K562 (cell line): ENCODE data around the gene INSYN2B. TPM values are rescaled to one million over a fixed set of nuclear protein-coding genes. Genes with fewer than 3 reads are reported as not detected.

Source experiments
- C11orf30 ChIP-seq: fragments of 450-650 bp; IDR thresholded peaks from 2 replicates; pipeline ENCODE4 v1.6.1; 2016; ENCODE audit warnings: low read depth, mild to moderate bottlenecking
- CBX8 ChIP-seq: fragments of 200-600 bp; sonication (generic); IDR thresholded peaks from 2 replicates; pipeline ENCODE4 v1.6.1; 2012; ENCODE audit warnings: borderline replicate concordance, mixed run types, low read depth, mild to moderate bottlenecking, moderate library complexity, mixed read lengths, low read length, control low read depth, inconsistent platforms; ENCODE audit not compliant: poor library complexity, severe bottlenecking; ENCODE audit errors: extremely low read depth
- DNMT1 ChIP-seq: fragments of 450-650 bp; IDR thresholded peaks from 2 replicates; pipeline ENCODE4 v1.6.1; 2016; ENCODE audit warnings: antibody characterized with exemption, mild to moderate bottlenecking
- MLLT1 ChIP-seq, 2 experiments: fragments of 450-650 bp; IDR thresholded peaks; 2 replicates each; pipeline ENCODE4 v1.6.1; 2016
- PBX2 ChIP-seq, 2 experiments: IDR thresholded peaks in 1 of 2; conservative IDR thresholded peaks in 1 of 2; 2 replicates each; pipeline ENCODE4 v1.6.1; 2016; ENCODE audit warnings: low read depth in 2 of 2, mild to moderate bottlenecking in 1 of 2, missing compliant biosample characterization in 1 of 2, missing genetic modification characterization in 1 of 2, moderate library complexity in 1 of 2
- PRDM10 ChIP-seq: fragments of 450-650 bp; IDR thresholded peaks from 2 replicates; pipeline ENCODE4 v1.6.1; 2018; ENCODE audit not compliant: partially characterized antibody
- SMC3 ChIP-seq: conservative IDR thresholded peaks from 2 replicates; pipeline ENCODE4 v1.6.1; 2011; ENCODE audit warnings: low read depth, low read length, improper control_type of control experiment; ENCODE audit not compliant: insufficient read depth
- TCFL5 ChIP-seq: fragments of 250-450 bp; sonication (Bioruptor Pico); conservative IDR thresholded peaks from 2 replicates; pipeline ENCODE4 v1.6.1; 2021; ENCODE audit warnings: mild to moderate bottlenecking, moderate library complexity, matching md5 sums
- ZBTB7A ChIP-seq: IDR thresholded peaks from 2 replicates; pipeline ENCODE4 v1.6.1; 2011; ENCODE audit warnings: low read depth, mild to moderate bottlenecking, low read length, moderate library complexity, borderline replicate concordance; ENCODE audit not compliant: control insufficient read depth
- ZFP91 ChIP-seq: sonication (generic); formaldehyde crosslinking; IDR thresholded peaks from 2 replicates; pipeline ENCODE4 v1.8.0; 2022; ENCODE audit warnings: mild to moderate bottlenecking, missing genetic modification reagents
- ZNF212 ChIP-seq: fragments of 450-650 bp; formaldehyde crosslinking; IDR thresholded peaks from 2 replicates; pipeline ENCODE4 v1.4.0; 2020; ENCODE audit warnings: mild to moderate bottlenecking
- ZNF584 ChIP-seq: fragments of 200-800 bp; sonication (Bioruptor generic); IDR thresholded peaks from 2 replicates; pipeline ENCODE4 v1.6.1; 2016; ENCODE audit warnings: low read depth, mild to moderate bottlenecking, missing genetic modification characterization, missing compliant biosample characterization
- polyA plus RNA-seq, 8 experiments: library from polyadenylated mRNA; depleted of rRNA in 4 of 8; stranded (reverse) in 5 of 8; unstranded in 3 of 8; fragments of >200 nt; fragmentation: Nextera tagmentation in 2 of 8; fragmentation: Illumina TruSeq in 1 of 8; extraction: Ambion mirVana in 2 of 8; extraction: Trizol in 1 of 8; gene quantifications; 2 replicates each; pipeline versions ENCODE4 v1.2.1 to v1.2.3, GENCODE V29; 2011 to 2014; ENCODE audit warnings: inconsistent platforms in 1 of 8, missing spikeins in 1 of 8
- total RNA-seq, 7 experiments: library from RNA; depleted of rRNA in 6 of 7; stranded (reverse); fragments of >200 nt in 6 of 7; fragmentation: Illumina TruSeq in 2 of 7; extraction: Trizol in 2 of 7; gene quantifications; 2 replicates each; pipeline versions ENCODE4 v1.2.1 to v1.2.3, GENCODE V29; 2011 to 2021; ENCODE audit warnings: low replicate concordance in 1 of 7

Gene INSYN2B
- total and polyA plus RNA-seq, 9 of the 15 experiments (the other 6 are each of a cell fraction or from before 2014, with no cell fraction given): not detected

- TF ChIP-seq PBX2 (CRISPR knock-in tag; IDR thresholded peaks at IDR 0.05; ENCODE audit: low read depth): no peak
- no peak for TF ChIP-seq PBX2 (tag; conservative IDR thresholded peaks at IDR 0.05; ENCODE audit: low read depth)
- no peak for TF ChIP-seq SMC3
- TF ChIP-seq ZBTB7A: no peak
- no peak for TF ChIP-seq MLLT1 (IDR thresholded peaks at IDR 0.05)
- TF ChIP-seq ZNF584 (CRISPR knock-in tag): no peak
- TF ChIP-seq C11orf30: no peak
- TF ChIP-seq ZNF212 (CRISPR knock-in tag): no peak
- no peak for TF ChIP-seq ZFP91 (CRISPR knock-in tag)
- no peak for TF ChIP-seq CBX8
- no peak for TF ChIP-seq DNMT1
- TF ChIP-seq TCFL5: no peak
- TF ChIP-seq PRDM10: no peak
- TF ChIP-seq, all 486 proteins: peak for 0
Observed at GRCh38 chr5:170010595-170010994, 30.3 kb upstream of the INSYN2B start (continued).
